H54 (cell line): ENCODE results near the gene IGFL3.
A peak's percentile ranks its signal among the peaks of the same experiment; 100 is the strongest.
"Not testable (repeated sequence)": the region's sequence is repeated elsewhere in the genome, so short reads cannot be mapped to it uniquely, and the experiment has no call there.

ENCODE experiments used
- DNase-seq: peaks from one replicate; pipeline ENCODE4 v3.0.0; 2011; ENCODE audit warnings: low spot score, mixed read lengths; ENCODE audit not compliant: insufficient read length
- FAIRE-seq: peaks from 3 replicates; lab custom pipeline; 2011; peaks lifted over from hg19 to GRCh38; lab: Jason Lieb, UNC
- POLR2A ChIP-seq: IDR thresholded peaks from 2 replicates; pipeline ENCODE4 v1.6.1; 2011; ENCODE audit warnings: low read depth, mild to moderate bottlenecking, low read length

IGFL3 gene

DNA sequence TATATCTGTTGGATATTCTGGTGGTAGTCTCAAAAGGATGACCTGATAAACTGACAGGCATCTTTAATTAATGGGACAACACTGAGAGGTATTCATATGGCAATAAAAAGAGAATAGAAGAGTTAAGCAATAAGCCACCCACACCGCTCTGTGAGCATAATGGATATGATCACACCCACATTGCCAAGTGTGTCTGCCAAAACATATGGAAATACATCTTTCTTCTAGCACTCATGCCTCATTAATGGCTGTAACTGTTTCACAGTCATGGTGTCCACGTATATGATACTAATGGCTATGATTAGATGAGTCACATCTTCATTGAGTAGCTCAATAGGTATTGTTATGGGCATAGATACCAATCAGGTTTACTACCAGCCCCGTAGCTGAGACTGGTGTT, 13.1 kb downstream of the IGFL3 start:
- DNase-seq (no peak), FAIRE-seq (no peak)
- no peak for TF ChIP-seq POLR2A

GRCh38 chr19:46109876-46110275, 14.6 kb downstream of the IGFL3 start:
- no peak for DNase-seq
- TF ChIP-seq POLR2A: no peak
- no peak for FAIRE-seq

DNA sequence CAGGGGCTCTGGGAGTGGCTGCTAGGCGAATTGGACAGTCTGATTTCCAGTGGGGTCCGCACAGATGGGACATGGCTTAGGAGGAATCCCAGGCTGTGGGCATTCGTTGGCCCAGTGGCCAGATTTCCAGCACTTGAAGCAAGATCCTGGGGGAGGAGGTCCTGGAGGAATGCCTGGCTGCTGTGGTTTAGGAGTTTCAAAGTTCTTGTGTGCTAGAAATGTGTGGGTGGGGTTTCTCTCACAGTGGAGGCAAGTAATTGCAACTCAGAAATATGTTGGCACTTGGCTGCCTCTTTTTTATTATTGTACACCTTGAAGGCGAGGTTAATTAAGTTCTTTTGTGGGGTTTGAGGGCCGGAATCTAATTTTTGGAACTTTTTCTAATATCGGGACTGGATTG, 17.1 kb downstream of the IGFL3 start:
- TF ChIP-seq POLR2A: no peak
- DNase-seq: no peak
- no peak for FAIRE-seq

- not testable (repeated sequence) for FAIRE-seq, DNase-seq
Measured at GRCh38 chr19:46102333-46102732, 22.2 kb downstream of the IGFL3 start.

- no peak for FAIRE-seq
- TF ChIP-seq POLR2A: no peak
- DNase-seq: no peak
Measured at GRCh38 chr19:46101293-46101692, 23.2 kb downstream of the IGFL3 start.

DNA sequence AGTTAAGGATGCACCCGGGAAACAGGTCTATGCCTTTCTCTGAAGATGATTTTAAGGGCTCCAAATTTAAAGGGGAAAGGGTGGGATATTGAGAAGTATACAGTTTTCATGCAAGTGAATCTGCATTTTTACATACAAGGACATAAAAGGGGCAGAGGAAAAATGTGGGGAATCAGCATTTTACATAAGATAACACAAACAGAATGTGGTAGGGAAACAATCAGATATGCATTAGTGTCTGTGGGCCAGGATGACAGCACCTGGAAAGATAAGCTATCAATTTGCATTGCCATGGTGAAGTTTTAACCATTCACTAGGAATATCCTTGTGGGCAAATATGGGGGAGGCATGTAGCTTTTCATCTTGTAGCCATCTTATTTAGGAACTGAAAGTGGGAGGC, 24.1 kb downstream of the IGFL3 start:
- TF ChIP-seq POLR2A: no peak
- FAIRE-seq: no peak

GRCh38 chr19:46090444-46090843, 34.0 kb downstream of the IGFL3 start:
- no peak for FAIRE-seq
- no peak for TF ChIP-seq POLR2A
- no peak for DNase-seq

More for the DNA sequence above, 24.1 kb downstream of the IGFL3 start:
- no peak for DNase-seq

- DNase-seq: no peak
- no peak for TF ChIP-seq POLR2A
- no peak for FAIRE-seq
Measured at GRCh38 chr19:46089432-46089831, 35.1 kb downstream of the IGFL3 start.

DNA sequence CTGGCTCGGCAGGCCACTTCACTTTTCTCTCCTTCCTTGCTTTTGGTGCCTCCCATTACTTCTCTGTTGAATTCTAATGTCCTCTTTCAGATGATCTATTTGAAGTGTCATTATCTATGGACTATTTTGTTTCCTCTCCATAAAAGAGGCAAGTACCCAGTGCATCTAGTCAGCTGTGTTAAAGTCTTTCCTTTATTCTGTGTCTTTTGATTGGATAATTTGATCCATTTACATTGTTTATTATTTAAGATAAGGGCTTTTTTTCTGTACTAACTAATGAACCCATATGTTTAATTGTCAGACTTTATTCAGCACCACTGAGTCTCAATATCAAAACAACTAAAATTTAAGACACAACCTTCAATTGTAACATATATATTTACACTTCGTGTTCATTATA, 36.4 kb downstream of the IGFL3 start:
- DNase-seq (no peak), FAIRE-seq (no peak)
- no peak for TF ChIP-seq POLR2A

DNA sequence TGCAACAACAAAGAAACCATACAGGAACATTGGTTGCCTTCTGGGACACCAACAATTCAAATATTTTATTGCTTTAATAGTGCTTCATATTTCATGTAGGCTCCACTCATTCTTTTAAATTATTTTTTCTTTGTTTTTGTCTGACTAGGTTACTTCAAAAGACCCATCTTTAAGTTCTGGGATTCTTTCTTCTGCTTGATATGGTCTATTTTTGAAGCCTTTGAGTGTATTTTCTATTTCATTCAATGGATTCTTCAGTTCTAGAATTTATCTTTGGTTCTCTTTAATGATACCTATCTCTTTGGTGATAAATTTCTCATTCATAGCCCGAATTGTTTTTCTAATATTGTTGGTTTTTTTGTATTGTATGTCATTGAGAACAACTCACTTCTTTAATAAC, 38.6 kb downstream of the IGFL3 start:
- DNase-seq (no peak), FAIRE-seq (no peak)

DNA sequence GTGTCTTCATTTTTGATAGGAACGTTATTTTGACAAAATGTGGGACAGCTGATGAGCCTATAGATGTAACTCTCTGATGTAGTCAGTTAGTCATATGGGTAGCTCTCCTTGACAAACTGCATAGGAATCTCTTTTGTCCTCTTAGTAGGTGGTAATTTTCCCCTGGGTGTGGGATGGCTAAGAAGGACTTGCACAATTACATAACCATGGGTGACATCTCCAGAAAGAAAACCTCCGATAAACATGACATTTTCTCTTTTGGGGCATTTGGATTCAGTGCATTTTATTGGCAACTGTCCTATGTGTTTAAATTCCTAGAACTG, 41.8 kb downstream of the IGFL3 start:
- FAIRE-seq: no peak
- no peak for TF ChIP-seq POLR2A
- no peak for DNase-seq

More for the DNA sequence above, 38.6 kb downstream of the IGFL3 start:
- no peak for TF ChIP-seq POLR2A

GRCh38 chr19:46081928-46082727, 42.4 kb downstream of the IGFL3 start:
- TF ChIP-seq POLR2A: no peak
- FAIRE-seq (peak; percentile 58), DNase-seq (peak; percentile 9)

GRCh38 chr19:46080561-46080960, 43.9 kb downstream of the IGFL3 start:
- no peak for TF ChIP-seq POLR2A
- FAIRE-seq (peak; percentile 84), DNase-seq (peak; percentile 12)

DNA sequence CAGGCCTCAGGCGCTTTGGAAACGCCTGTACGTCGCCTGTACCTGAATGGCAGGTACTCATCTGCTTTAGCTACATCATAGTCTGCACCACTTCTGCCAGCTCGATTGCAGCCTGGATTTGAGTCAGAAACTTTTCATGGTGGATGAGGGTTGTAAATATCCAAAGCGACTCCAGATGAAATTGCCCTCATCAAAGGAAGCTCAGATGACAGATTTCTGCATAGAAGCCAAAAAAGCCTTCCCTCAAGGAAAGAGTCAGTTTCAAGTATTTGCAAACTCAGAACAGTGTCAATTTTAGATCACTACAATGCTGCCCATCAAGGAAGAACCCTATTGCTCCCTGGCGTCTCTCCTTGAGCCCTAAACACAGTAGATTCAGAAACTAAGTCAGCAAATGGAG, 44.9 kb downstream of the IGFL3 start:
- no peak for DNase-seq
- FAIRE-seq: no peak
- TF ChIP-seq POLR2A: no peak

DNA sequence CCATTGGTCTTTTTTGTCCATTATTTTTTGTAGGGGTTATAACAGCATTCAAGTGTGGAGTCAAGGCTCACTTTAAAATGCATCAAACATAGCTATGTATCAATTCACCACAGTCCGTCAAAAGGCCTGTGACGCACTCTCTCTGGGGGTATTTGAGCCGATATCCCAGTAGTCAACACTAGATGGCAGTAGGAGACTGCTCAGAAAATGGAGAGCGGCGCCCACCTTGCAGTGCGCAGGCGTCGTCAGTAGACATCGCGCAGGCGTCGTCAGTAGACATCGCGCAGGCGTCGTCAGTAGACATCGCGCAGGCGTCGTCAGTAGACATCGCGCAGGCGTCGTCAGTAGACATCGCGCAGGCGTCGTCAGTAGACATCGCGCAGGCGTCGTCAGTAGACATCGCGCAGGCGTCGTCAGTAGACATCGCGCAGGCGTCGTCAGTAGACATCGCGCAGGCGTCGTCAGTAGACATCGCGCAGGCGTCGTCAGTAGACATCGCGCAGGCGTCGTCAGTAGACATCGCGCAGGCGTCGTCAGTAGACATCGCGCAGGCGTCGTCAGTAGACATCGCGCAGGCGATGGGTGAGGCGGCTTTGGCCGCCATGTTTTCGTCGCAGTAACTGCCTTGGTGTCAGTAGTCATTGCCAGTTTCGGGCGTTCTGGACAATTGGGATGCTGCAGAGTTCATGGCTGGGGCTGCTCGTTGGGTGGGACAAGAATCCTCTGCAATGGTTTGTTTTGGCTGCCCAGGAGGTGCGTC, 45.7 kb downstream of the IGFL3 start:
- FAIRE-seq: not testable (repeated sequence)
- DNase-seq: peak; percentile 9
